DND-41 (cell line): ENCODE results near the gene PBOV1.

Experiments
- ATAC-seq: fragments of 200-7000 bp; cut with Tn5 transposase; 3 replicates; pipeline ENCODE4 v1.9.1; 2021; ENCODE audit warnings: low read depth; ENCODE audit not compliant: insufficient read depth
- DNase-seq: peaks from one replicate; pipeline ENCODE4 v3.0.0-alpha.2; 2020
- H2AFZ ChIP-seq: 2 replicates; pipeline ENCODE4 v1.6.0; 2012; ENCODE audit warnings: low read depth, low read length
- H3K27ac ChIP-seq: 2 replicates; pipeline ENCODE4 v1.5.1; 2012; ENCODE audit warnings: low read length, inconsistent platforms
- H3K27me3 ChIP-seq: fragments of 200-600 bp; sonication (generic); 2 replicates; pipeline ENCODE4 v1.6.0; 2012; ENCODE audit warnings: low read length, mild to moderate bottlenecking, inconsistent platforms; ENCODE audit not compliant: insufficient read depth, poor library complexity
- H3K36me3 ChIP-seq: 2 replicates; pipeline ENCODE4 v1.5.1; 2012; ENCODE audit warnings: low read length, inconsistent platforms; ENCODE audit not compliant: insufficient read depth
- H3K4me1 ChIP-seq: 2 replicates; pipeline ENCODE4 v1.5.1; 2012; ENCODE audit warnings: mild to moderate bottlenecking, low read length; ENCODE audit not compliant: insufficient read depth
- H3K4me2 ChIP-seq: 2 replicates; pipeline ENCODE4 v1.6.0; 2012; ENCODE audit warnings: mild to moderate bottlenecking, moderate library complexity, low read length, inconsistent platforms; ENCODE audit not compliant: insufficient read depth
- H3K4me3 ChIP-seq, 2 experiments: fragments of 200-600 bp in 1 of 2; shearing (Covaris generic) in 1 of 2; 2 replicates each; pipeline ENCODE4 v1.5.1; 2012 to 2016; ENCODE audit warnings: inconsistent platforms in 2 of 2, low read length in 2 of 2, mild to moderate bottlenecking in 2 of 2, low read depth in 1 of 2, moderate library complexity in 1 of 2
- H3K79me2 ChIP-seq: 2 replicates; pipeline ENCODE4 v1.6.0; 2012; ENCODE audit warnings: low read length, inconsistent platforms; ENCODE audit not compliant: insufficient read depth
- H3K9ac ChIP-seq: 2 replicates; pipeline ENCODE4 v1.6.0; 2012; ENCODE audit warnings: low read depth, mild to moderate bottlenecking, inconsistent platforms, low read length, moderate library complexity
- H3K9me3 ChIP-seq: 2 replicates; pipeline ENCODE4 v1.5.1; 2012; ENCODE audit warnings: low read length, moderate library complexity, mild to moderate bottlenecking, inconsistent platforms; ENCODE audit not compliant: insufficient read depth, severe bottlenecking
- H4K20me1 ChIP-seq: 2 replicates; pipeline ENCODE4 v1.6.0; 2012; ENCODE audit warnings: low read length; ENCODE audit not compliant: insufficient read depth
- CTCF ChIP-seq: IDR thresholded peaks from 2 replicates; pipeline ENCODE4 v1.5.1; 2012; ENCODE audit warnings: borderline replicate concordance, low read length, moderate library complexity, mild to moderate bottlenecking; ENCODE audit not compliant: poor library complexity, severe bottlenecking; ENCODE audit errors: extremely low read depth
- EZH2 ChIP-seq: IDR thresholded peaks from 3 replicates; pipeline ENCODE4 v1.6.1; 2012; ENCODE audit warnings: borderline replicate concordance, low read depth, mild to moderate bottlenecking, moderate library complexity, low read length, inconsistent platforms; ENCODE audit not compliant: severe bottlenecking

PBOV1 gene

DNA sequence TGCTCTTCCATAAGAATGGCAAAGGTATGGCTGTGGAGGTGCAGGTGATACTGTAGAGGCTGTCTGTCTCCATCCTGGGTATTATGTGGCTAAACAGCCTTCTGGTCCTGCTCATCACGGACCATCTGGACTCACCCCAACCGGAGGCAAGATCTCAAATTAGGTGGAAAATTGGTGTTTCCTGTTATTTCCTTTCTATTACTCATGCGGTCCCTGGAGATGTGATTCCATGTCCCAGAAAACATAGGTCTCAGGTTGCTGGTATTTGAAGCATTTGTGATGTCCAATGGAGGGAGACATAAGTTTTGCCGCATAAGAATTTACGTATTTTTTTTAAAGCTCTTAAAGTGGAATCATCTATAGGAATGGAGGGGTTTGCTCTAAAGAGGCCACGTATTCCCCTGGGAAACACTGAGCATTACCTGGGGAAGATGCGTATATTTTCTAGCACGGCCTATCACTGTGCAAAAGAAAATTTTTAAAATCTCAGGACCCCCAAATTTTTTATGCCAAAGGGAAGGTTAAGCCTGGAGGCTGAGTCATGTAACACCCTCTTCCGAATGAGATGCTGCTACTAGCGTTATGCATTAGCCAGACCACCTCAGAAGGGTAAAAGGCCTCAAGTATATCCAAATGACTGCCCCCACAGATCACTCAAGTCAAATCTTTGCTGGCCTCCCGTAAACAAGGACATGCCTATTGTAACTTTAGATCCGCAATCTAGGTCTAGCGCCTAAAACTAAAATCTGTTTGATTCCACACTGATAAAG lies 22.4 kb upstream of the PBOV1 start:
- Histone ChIP-seq H3K36me3 (no peaks in the 10 kb centered on the region), H3K79me2 (no peaks in the 10 kb centered on the region), H3K27ac (no peak overlapping the region), H4K20me1 (no peaks in the 10 kb centered on the region), H2AFZ (no peak overlapping the region), H3K27me3 (peaks cover 22% of the 10 kb centered on the region), H3K4me2 (no peak overlapping the region), H3K9me3 (no peaks in the 10 kb centered on the region), H3K4me3 (no peak overlapping the region), H3K9ac (no peak overlapping the region), H3K4me1 (no peaks in the 10 kb centered on the region)
- no peak for ATAC-seq
- DNase-seq = no peak
- TF ChIP-seq CTCF = no peak
- TF ChIP-seq EZH2 = no peak

DNA sequence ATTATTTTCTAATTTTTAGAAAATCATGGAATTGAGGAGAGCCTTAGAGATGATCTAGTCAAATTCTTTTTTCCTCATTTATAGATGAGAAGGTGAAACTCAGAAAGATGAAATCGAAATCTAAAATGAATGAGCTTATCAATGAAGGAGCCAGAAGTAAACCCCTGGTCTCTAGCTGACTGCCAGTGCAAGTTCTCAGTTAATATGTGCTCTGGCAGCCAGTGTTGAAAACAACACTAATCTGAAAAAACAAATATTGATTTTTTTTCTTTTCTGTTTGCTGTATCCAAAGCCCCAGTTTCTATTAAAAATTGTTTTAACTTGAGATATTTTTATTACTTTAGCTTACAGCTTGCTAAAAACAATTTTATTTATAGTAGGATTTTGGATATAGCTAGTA lies 21.5 kb upstream of the PBOV1 start:
- Histone ChIP-seq H3K4me1 (no peaks in the 10 kb centered on the region), H3K9ac (no peak overlapping the region), H3K4me2 (no peak overlapping the region), H3K4me3 (no peak overlapping the region), H2AFZ (no peak overlapping the region), H3K79me2 (no peaks in the 10 kb centered on the region), H3K27ac (no peak overlapping the region), H3K27me3 (peaks cover 22% of the 10 kb centered on the region), H3K36me3 (no peaks in the 10 kb centered on the region), H3K9me3 (no peaks in the 10 kb centered on the region), H4K20me1 (no peaks in the 10 kb centered on the region)
- TF ChIP-seq CTCF (no peak), EZH2 (no peak)
- ATAC-seq (no peak), DNase-seq (no peak)

DNA sequence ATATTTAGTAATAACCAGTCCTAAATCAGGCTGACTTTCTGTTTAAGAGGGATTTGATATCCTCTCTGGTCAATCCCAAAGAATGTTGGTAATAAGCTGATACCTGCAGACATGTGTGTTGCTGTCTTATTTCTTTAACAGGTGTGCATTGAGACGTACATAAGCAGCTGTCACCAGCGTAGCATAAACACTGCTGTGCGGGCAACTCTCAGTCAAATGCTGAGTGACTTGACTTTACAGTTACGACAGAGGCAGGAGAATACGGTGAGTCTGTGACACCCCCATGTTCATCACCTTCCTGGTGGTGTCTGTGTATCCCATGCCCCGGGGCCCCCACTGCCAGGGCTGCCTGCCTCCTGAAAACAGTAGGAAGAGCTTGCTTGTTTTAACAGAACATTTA lies 20.1 kb upstream of the PBOV1 start:
- Histone ChIP-seq H3K9me3 (no peaks in the 10 kb centered on the region), H3K79me2 (no peaks in the 10 kb centered on the region), H3K27me3 (peaks cover 15% of the 10 kb centered on the region), H3K4me3 (no peak overlapping the region), H3K4me2 (no peak overlapping the region), H3K36me3 (no peaks in the 10 kb centered on the region), H2AFZ (no peak overlapping the region), H3K9ac (no peak overlapping the region), H4K20me1 (no peaks in the 10 kb centered on the region), H3K27ac (no peak overlapping the region), H3K4me1 (no peaks in the 10 kb centered on the region)
- TF ChIP-seq CTCF (no peak), EZH2 (no peak)
- ATAC-seq (no peak), DNase-seq (no peak)

- ATAC-seq = no peak
- Histone ChIP-seq H3K27ac (no peak overlapping the region), H3K4me2 (no peak overlapping the region), H2AFZ (no peak overlapping the region), H3K9ac (no peak overlapping the region), H3K27me3 (peaks cover 10% of the 10 kb centered on the region), H3K4me1 (no peaks in the 10 kb centered on the region), H3K4me3 (no peak overlapping the region), H3K79me2 (no peaks in the 10 kb centered on the region), H3K36me3 (no peaks in the 10 kb centered on the region), H4K20me1 (no peaks in the 10 kb centered on the region), H3K9me3 (no peaks in the 10 kb centered on the region)
- no peak for DNase-seq
- no peak for TF ChIP-seq EZH2
- no peak for TF ChIP-seq CTCF
These were observed 19.2 kb upstream of the PBOV1 start for GRCh38 chr6:138237463-138237862.
